CD14-positive monocyte (primary cell): ENCODE results near the gene SMIM24. TPM values are rescaled to one million over a fixed set of nuclear protein-coding genes. Genes with fewer than 3 reads are reported as not detected.

Source experiments
- DNase-seq, 3 donors: peaks; one replicate each; pipeline ENCODE4 v3.0.0-alpha.2; 2011 to 2022
- H2AFZ ChIP-seq: 2 replicates; pipeline ENCODE4 v1.6.0; 2012; ENCODE audit warnings: mild to moderate bottlenecking, low read depth, low read length, inconsistent platforms; ENCODE audit not compliant: insufficient read depth, poor library complexity, severe bottlenecking
- H3K27ac ChIP-seq, 2 donors: 1 replicate in 1 of 2; 2 replicates in 1 of 2; pipeline ENCODE4 v1.5.1; 2012 to 2013; ENCODE audit warnings: low read length in 2 of 2, control low read depth in 1 of 2, inconsistent platforms in 1 of 2, low read depth in 1 of 2, mild to moderate bottlenecking in 1 of 2
- H3K27me3 ChIP-seq, 2 donors: one replicate each; pipeline versions ENCODE4 v1.6.0 to v1.6.1; 2011 to 2013; ENCODE audit warnings: low read length in 2 of 2; ENCODE audit not compliant: control insufficient read depth in 2 of 2, insufficient read depth in 2 of 2
- H3K36me3 ChIP-seq, 2 donors: replicated peaks in 1 of 2; 1 replicate in 1 of 2; 2 replicates in 1 of 2; pipeline versions ENCODE4 v1.5.1 to v1.6.1; 2012 to 2013; ENCODE audit warnings: low read length in 2 of 2, control low read depth in 1 of 2, inconsistent platforms in 1 of 2, mild to moderate bottlenecking in 1 of 2; ENCODE audit not compliant: insufficient read depth in 2 of 2, control insufficient read depth in 1 of 2
- H3K4me1 ChIP-seq, 2 donors: 1 replicate in 1 of 2; 2 replicates in 1 of 2; pipeline versions ENCODE4 v1.5.1 to v1.6.1; 2012 to 2013; ENCODE audit warnings: low read length in 2 of 2, control low read depth in 1 of 2, inconsistent platforms in 1 of 2, mild to moderate bottlenecking in 1 of 2, moderate library complexity in 1 of 2; ENCODE audit not compliant: insufficient read depth in 2 of 2, control insufficient read depth in 1 of 2
- H3K4me2 ChIP-seq: replicated peaks from 2 replicates; pipeline ENCODE3; 2012; ENCODE audit warnings: low read length, moderate library complexity, mild to moderate bottlenecking; ENCODE audit not compliant: poor library complexity, severe bottlenecking; ENCODE audit errors: extremely low read depth
- H3K4me3 ChIP-seq, 3 experiments: fragments of 200-600 bp in 1 of 3; sonication (generic) in 1 of 3; replicated peaks in 1 of 3; 1 replicate in 2 of 3; 2 replicates in 1 of 3; pipeline ENCODE4 v1.5.1; 2011 to 2013; ENCODE audit warnings: low read length in 3 of 3, mild to moderate bottlenecking in 3 of 3, control low read depth in 2 of 3, low read depth in 2 of 3, inconsistent platforms in 1 of 3, moderate library complexity in 1 of 3
- H3K79me2 ChIP-seq: 2 replicates; pipeline ENCODE4 v1.6.0; 2012; ENCODE audit warnings: mild to moderate bottlenecking, control low read depth, inconsistent platforms, low read length, moderate library complexity; ENCODE audit not compliant: insufficient read depth
- H3K9ac ChIP-seq: 2 replicates; pipeline ENCODE4 v1.6.0; 2017; ENCODE audit warnings: low read length, mild to moderate bottlenecking; ENCODE audit not compliant: insufficient read depth, poor library complexity, severe bottlenecking
- H3K9me3 ChIP-seq, 2 donors: replicated peaks in 1 of 2; 1 replicate in 1 of 2; 2 replicates in 1 of 2; pipeline versions ENCODE4 v1.5.1 to v1.6.1; 2012 to 2013; ENCODE audit warnings: low read length in 2 of 2, control low read depth in 1 of 2; ENCODE audit not compliant: control insufficient read depth in 1 of 2, insufficient read depth in 1 of 2
- H4K20me1 ChIP-seq: 2 replicates; pipeline ENCODE4 v1.6.0; 2012; ENCODE audit warnings: mild to moderate bottlenecking, low read length, control low read depth, moderate library complexity; ENCODE audit not compliant: insufficient read depth
- H3K27ac Mint-ChIP-seq, 7 donors: one replicate each; pipeline ENCODE4 v1.8.0; 2020; ENCODE audit warnings: mild to moderate bottlenecking in 7 of 7, mixed read lengths in 7 of 7, moderate library complexity in 6 of 7, inconsistent platforms in 2 of 7
- H3K27me3 Mint-ChIP-seq, 3 donors: one replicate each; pipeline ENCODE4 v1.8.0; 2021 to 2022; ENCODE audit warnings: low read depth in 3 of 3, mild to moderate bottlenecking in 3 of 3, mixed read lengths in 3 of 3, moderate library complexity in 3 of 3, inconsistent platforms in 1 of 3
- H3K36me3 Mint-ChIP-seq, 2 donors: one replicate each; pipeline ENCODE4 v1.8.0; 2020; ENCODE audit warnings: mixed read lengths in 2 of 2, inconsistent platforms in 1 of 2, mild to moderate bottlenecking in 1 of 2
- H3K4me1 Mint-ChIP-seq: one replicate; pipeline ENCODE4 v1.8.0; 2020; ENCODE audit warnings: mild to moderate bottlenecking, mixed read lengths
- H3K4me3 Mint-ChIP-seq, 2 donors: one replicate each; pipeline ENCODE4 v1.8.0; 2020; ENCODE audit warnings: mild to moderate bottlenecking in 2 of 2, mixed read lengths in 2 of 2, moderate library complexity in 1 of 2
- H3K9me3 Mint-ChIP-seq, 7 donors: one replicate each; pipeline ENCODE4 v1.8.0; 2020 to 2022; ENCODE audit warnings: mixed read lengths in 7 of 7, mild to moderate bottlenecking in 6 of 7, moderate library complexity in 6 of 7, inconsistent platforms in 2 of 7
- WGBS: methylation state at CpG from one replicate; pipeline ENCODE4 v1.1.5; 2013; ENCODE audit warnings: missing lambda C conversion rate; ENCODE audit not compliant: insufficient coverage; 5-methylcytosine and 5-hydroxymethylcytosine counted together
- intact Hi-C, 2 donors: fragments of 100-400 bp; cut with micrococcal nuclease; formaldehyde crosslinking; loops; one replicate each; pipeline versions ENCODE4 v1.15.0 to v1.15.1; 2023
- polyA plus RNA-seq, 3 donors: library from polyadenylated mRNA; depleted of rRNA in 1 of 3; unstranded in 2 of 3; stranded (reverse) in 1 of 3; fragments of 300-500 nt in 2 of 3; fragments of >200 nt in 1 of 3; fragmentation: Illumina TruSeq in 2 of 3; gene quantifications; 1 replicate in 2 of 3; 2 replicates in 1 of 3; pipeline ENCODE4 v1.2.3, GENCODE V29; 2012 to 2021
- TF ChIP-seq, protein P1 (sequence below): fragments of 200-600 bp; IDR thresholded peaks from one replicate; pipeline ENCODE4 v1.8.0; 2022; ENCODE audit warnings: antibody characterized with exemption, mild to moderate bottlenecking

The SMIM24 gene
- polyA plus RNA-seq, 3 donors = 0.30 TPM; not detected in 2

DNA sequence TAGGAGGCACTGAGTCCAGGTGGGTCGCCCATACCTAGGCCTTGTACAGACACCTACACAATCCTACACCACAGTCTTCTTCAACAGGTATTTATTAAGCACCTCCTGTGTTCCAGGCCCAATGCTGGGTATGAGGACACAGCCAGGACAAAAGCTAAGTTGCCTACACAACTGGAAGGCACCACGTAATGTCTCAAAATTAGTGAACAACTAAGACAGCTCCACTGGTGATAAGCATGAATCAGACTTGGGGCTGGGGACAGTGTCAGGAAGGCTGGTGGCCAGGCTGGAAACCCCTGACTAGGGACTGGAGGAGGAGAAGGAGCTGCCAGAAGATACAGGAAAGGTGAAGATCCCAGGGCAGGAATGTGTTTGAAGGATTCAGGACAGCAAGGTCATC lies 2.4 kb downstream of the SMIM24 start:
- H3K27me3 ChIP-seq = no peaks in the 10 kb centered on the region
- no peak overlapping the region for H2AFZ ChIP-seq
- H3K27ac ChIP-seq = no peak overlapping the region
- no peaks in the 10 kb centered on the region for H3K79me2 ChIP-seq
- H3K4me3 ChIP-seq = no peak overlapping the region
- no peaks in the 10 kb centered on the region for H3K36me3 ChIP-seq
- no peak for DNase-seq
- Mint-ChIP-seq H3K9me3 (peaks cover 0 to 6% (median 0%) of the 10 kb centered on the region in 7 donors), H3K4me1 (peaks cover 17% of the 10 kb centered on the region), H3K4me3 (peak overlapping the region in 1 of 2 donors; percentile 5), H3K27me3 (peaks cover 2 to 15% (median 14%) of the 10 kb centered on the region in 3 donors), H3K36me3 (no peaks in the 10 kb centered on the region), H3K27ac (peak overlapping the region in 1 of 7 donors; percentile 67)
- no peaks in the 10 kb centered on the region for H3K9me3 ChIP-seq
- 100% methylated on average over 1 of the region's 2 CpGs for WGBS
- H3K4me1 ChIP-seq = peaks cover 9 to 18% of the 10 kb centered on the region in 2 donors
- H3K4me2 ChIP-seq = no peak overlapping the region
- intact Hi-C loops = no loop called here
- TF ChIP-seq, protein P1, sequence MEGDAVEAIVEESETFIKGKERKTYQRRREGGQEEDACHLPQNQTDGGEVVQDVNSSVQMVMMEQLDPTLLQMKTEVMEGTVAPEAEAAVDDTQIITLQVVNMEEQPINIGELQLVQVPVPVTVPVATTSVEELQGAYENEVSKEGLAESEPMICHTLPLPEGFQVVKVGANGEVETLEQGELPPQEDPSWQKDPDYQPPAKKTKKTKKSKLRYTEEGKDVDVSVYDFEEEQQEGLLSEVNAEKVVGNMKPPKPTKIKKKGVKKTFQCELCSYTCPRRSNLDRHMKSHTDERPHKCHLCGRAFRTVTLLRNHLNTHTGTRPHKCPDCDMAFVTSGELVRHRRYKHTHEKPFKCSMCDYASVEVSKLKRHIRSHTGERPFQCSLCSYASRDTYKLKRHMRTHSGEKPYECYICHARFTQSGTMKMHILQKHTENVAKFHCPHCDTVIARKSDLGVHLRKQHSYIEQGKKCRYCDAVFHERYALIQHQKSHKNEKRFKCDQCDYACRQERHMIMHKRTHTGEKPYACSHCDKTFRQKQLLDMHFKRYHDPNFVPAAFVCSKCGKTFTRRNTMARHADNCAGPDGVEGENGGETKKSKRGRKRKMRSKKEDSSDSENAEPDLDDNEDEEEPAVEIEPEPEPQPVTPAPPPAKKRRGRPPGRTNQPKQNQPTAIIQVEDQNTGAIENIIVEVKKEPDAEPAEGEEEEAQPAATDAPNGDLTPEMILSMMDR = no peak
- no peak overlapping the region for H3K9ac ChIP-seq
- no peaks in the 10 kb centered on the region for H4K20me1 ChIP-seq

DNA sequence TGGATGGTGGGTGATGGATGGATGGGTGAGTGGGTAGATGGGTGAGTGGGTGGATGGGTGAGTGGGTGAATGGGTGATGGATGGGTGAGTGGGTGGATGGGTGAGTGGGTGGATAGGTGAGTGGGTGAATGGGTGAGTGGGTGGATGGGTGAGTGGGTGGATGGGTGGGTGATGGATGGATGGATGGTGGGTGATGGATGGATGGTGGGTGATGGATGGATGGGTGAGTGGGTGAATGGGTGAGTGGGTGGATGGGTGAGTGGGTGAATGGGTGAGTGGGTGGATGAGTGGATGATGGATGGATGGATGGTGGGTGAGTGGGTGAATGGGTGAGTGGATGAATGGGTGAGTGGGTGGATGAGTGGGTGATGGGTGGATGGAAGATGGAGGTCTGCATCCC lies 2.8 kb downstream of the SMIM24 start:
- DNase-seq = no peak
- H3K27me3 ChIP-seq = no peaks in the 10 kb centered on the region

More for the DNA sequence above, 2.8 kb downstream of the SMIM24 start:
- Mint-ChIP-seq H3K27ac (no peak overlapping the region), H3K27me3 (peaks cover 2 to 15% (median 13%) of the 10 kb centered on the region in 3 donors), H3K4me3 (no peak overlapping the region), H3K4me1 (peaks cover 17% of the 10 kb centered on the region), H3K36me3 (no peaks in the 10 kb centered on the region), H3K9me3 (peaks cover 0 to 6% (median 0%) of the 10 kb centered on the region in 7 donors)
- Histone ChIP-seq H3K79me2 (no peaks in the 10 kb centered on the region), H3K9me3 (no peaks in the 10 kb centered on the region), H3K36me3 (no peaks in the 10 kb centered on the region), H3K9ac (no peak overlapping the region), H3K27ac (no peak overlapping the region), H3K4me3 (no peak overlapping the region), H3K4me2 (no peak overlapping the region), H4K20me1 (no peaks in the 10 kb centered on the region), H3K4me1 (peaks cover 9 to 18% of the 10 kb centered on the region in 2 donors), H2AFZ (no peak overlapping the region)
- TF ChIP-seq, protein P1 = no peak
- intact Hi-C loops = no loop called here
